Endothelial cell (in vitro differentiated cells): Measurements from ENCODE around the gene GRAMD2B. TPM values are rescaled to one million over a fixed set of nuclear protein-coding genes. Genes with fewer than 3 reads are reported as not detected.

Experiments
- DNase-seq: peaks from one replicate; pipeline ENCODE4 v3.0.0; 2021; ENCODE audit warnings: low spot score
- H3K27ac Mint-ChIP-seq: one replicate; pipeline ENCODE4 v1.8.0; 2021; ENCODE audit warnings: mixed read lengths, inconsistent platforms; ENCODE audit not compliant: unreplicated experiment
- H3K27me3 Mint-ChIP-seq: one replicate; pipeline ENCODE4 v1.8.0; 2021; ENCODE audit warnings: mild to moderate bottlenecking, moderate library complexity, mixed read lengths, inconsistent platforms; ENCODE audit not compliant: unreplicated experiment
- H3K36me3 Mint-ChIP-seq: one replicate; pipeline ENCODE4 v1.8.0; 2021; ENCODE audit warnings: mild to moderate bottlenecking, low read depth, mixed read lengths, inconsistent platforms; ENCODE audit not compliant: unreplicated experiment
- H3K4me1 Mint-ChIP-seq: one replicate; pipeline ENCODE4 v1.8.0; 2021; ENCODE audit warnings: mild to moderate bottlenecking, mixed read lengths, inconsistent platforms; ENCODE audit not compliant: unreplicated experiment
- H3K4me3 Mint-ChIP-seq: one replicate; pipeline ENCODE4 v1.8.0; 2021; ENCODE audit warnings: mild to moderate bottlenecking, mixed read lengths, inconsistent platforms; ENCODE audit not compliant: unreplicated experiment
- H3K9me3 Mint-ChIP-seq: one replicate; pipeline ENCODE4 v1.8.0; 2021; ENCODE audit warnings: mixed read lengths, inconsistent platforms; ENCODE audit not compliant: unreplicated experiment
- total RNA-seq: library from RNA; stranded (reverse); fragmentation: NEBNext Ultra II Directional; extraction: Animal tissue kit (Norgen Biotek cat#: 25700); gene quantifications from one replicate; pipeline ENCODE4 v1.2.1, GENCODE V29; 2021; ENCODE audit not compliant: unreplicated experiment
- TF ChIP-seq, protein P1 (sequence below): fragments of 200-600 bp; sonication (generic); IDR thresholded peaks from one replicate; pipeline ENCODE4 v1.5.0; 2021; ENCODE audit warnings: antibody characterized with exemption; ENCODE audit not compliant: unreplicated experiment

Gene GRAMD2B
- total RNA-seq, 1 donor from 2014 or later, result 13.4 TPM

DNA sequence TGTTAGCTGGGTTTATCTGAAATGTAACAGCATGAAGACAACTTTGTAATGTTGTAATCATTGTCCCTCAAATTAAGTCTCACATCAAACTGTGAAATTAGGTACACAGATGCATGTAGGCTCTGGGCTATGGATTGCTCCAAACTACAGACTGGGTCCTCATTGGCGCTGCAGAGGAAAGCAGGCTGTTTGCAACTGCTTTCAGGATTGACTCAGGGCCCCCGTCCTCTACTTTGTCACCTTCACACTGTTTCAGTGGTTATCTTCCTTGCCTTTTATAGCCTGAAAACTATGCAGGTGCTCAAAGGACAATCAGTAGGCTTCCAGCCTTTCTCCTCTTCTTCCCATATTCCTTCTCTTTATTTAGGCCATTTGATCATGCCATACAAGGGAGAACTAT lies 18.0 kb downstream of the GRAMD2B start:
- no peak for DNase-seq
- peaks cover 12% of the 10 kb centered on the region for H3K4me1 Mint-ChIP-seq
- H3K4me3 Mint-ChIP-seq, result no peak overlapping the region
- peaks cover 22% of the 10 kb centered on the region for H3K36me3 Mint-ChIP-seq
- no peaks in the 10 kb centered on the region for H3K9me3 Mint-ChIP-seq
- H3K27ac Mint-ChIP-seq, result no peak overlapping the region
- TF ChIP-seq, protein P1, sequence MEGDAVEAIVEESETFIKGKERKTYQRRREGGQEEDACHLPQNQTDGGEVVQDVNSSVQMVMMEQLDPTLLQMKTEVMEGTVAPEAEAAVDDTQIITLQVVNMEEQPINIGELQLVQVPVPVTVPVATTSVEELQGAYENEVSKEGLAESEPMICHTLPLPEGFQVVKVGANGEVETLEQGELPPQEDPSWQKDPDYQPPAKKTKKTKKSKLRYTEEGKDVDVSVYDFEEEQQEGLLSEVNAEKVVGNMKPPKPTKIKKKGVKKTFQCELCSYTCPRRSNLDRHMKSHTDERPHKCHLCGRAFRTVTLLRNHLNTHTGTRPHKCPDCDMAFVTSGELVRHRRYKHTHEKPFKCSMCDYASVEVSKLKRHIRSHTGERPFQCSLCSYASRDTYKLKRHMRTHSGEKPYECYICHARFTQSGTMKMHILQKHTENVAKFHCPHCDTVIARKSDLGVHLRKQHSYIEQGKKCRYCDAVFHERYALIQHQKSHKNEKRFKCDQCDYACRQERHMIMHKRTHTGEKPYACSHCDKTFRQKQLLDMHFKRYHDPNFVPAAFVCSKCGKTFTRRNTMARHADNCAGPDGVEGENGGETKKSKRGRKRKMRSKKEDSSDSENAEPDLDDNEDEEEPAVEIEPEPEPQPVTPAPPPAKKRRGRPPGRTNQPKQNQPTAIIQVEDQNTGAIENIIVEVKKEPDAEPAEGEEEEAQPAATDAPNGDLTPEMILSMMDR, result no peak
- H3K27me3 Mint-ChIP-seq, result no peaks in the 10 kb centered on the region

- no peak for DNase-seq
- no peaks in the 10 kb centered on the region for H3K27me3 Mint-ChIP-seq
- H3K36me3 Mint-ChIP-seq, result peaks cover 12% of the 10 kb centered on the region
- H3K9me3 Mint-ChIP-seq, result no peaks in the 10 kb centered on the region
- TF ChIP-seq, protein P1, result no peak
- H3K4me1 Mint-ChIP-seq, result peaks cover 3% of the 10 kb centered on the region
- H3K27ac Mint-ChIP-seq, result no peak overlapping the region
- no peak overlapping the region for H3K4me3 Mint-ChIP-seq
Observed at GRCh38 chr5:126443374-126443851, 20.2 kb downstream of the GRAMD2B start.

- Mint-ChIP-seq H3K4me1 (peaks cover 3% of the 10 kb centered on the region), H3K27ac (no peak overlapping the region), H3K27me3 (no peaks in the 10 kb centered on the region), H3K4me3 (no peak overlapping the region), H3K36me3 (peaks cover 8% of the 10 kb centered on the region), H3K9me3 (no peaks in the 10 kb centered on the region)
- no peak for DNase-seq
- TF ChIP-seq, protein P1, result no peak
Observed at GRCh38 chr5:126444137-126444536, 20.9 kb downstream of the GRAMD2B start.

- Mint-ChIP-seq H3K4me1 (peaks cover 16% of the 10 kb centered on the region), H3K27ac (no peak overlapping the region), H3K4me3 (no peak overlapping the region), H3K27me3 (no peaks in the 10 kb centered on the region), H3K9me3 (no peaks in the 10 kb centered on the region), H3K36me3 (peaks cover 8% of the 10 kb centered on the region)
- DNase-seq, result no peak
- TF ChIP-seq, protein P1, result no peak
Observed at GRCh38 chr5:126445502-126446174, 22.4 kb downstream of the GRAMD2B start.

DNA sequence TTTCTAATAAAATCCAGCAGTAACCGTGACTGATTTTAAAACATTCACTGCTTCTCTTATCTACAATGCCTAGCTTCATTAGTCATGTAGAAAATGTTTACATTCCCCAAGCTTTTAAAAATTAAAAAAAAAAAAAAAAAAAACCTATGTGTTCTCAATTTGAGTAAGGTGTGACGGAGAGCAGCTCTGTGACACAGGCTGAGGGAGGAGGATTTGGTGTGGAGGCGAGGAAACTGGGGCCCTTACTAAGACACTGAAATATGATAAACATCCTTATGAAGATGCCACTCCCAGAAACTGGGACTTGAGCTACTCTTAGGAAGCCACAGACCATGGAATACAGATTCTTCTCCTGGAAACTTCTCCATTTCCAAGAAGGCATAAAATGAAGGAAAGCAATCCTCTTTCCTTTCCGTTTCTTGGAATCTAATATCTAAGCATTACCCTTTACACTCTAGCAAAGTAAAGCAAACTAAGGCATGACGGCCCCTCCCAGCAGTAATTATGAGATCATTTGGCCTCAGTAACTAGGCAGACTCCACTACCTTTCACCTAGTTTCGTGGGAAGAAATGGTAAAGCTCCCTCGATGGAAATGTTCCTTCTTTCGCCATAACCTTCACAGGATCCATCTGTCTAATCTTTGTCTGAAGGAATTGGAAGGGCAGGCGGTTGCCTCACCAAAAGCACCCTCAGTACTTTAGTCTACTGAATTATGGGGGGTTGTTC lies 23.5 kb downstream of the GRAMD2B start:
- no peak overlapping the region for H3K4me3 Mint-ChIP-seq
- H3K27me3 Mint-ChIP-seq, result no peaks in the 10 kb centered on the region
- peaks cover 8% of the 10 kb centered on the region for H3K36me3 Mint-ChIP-seq
- H3K9me3 Mint-ChIP-seq, result no peaks in the 10 kb centered on the region
- no peak overlapping the region for H3K27ac Mint-ChIP-seq
- TF ChIP-seq, protein P1, result no peak
- no peak for DNase-seq
- H3K4me1 Mint-ChIP-seq, result peaks cover 26% of the 10 kb centered on the region
